ENCODE data around the gene SMC3. TPM values are rescaled to one million over a fixed set of nuclear protein-coding genes. Genes with fewer than 3 reads are reported as not detected.
"Not testable (repeated sequence)": the region's sequence is repeated elsewhere in the genome, so short reads cannot be mapped to it uniquely, and the experiment has no call there.

Gene SMC3
- total RNA-seq, 1 donor from 2014 or later = 20.9 TPM

GRCh38 chr10:110601581-110601980, 34.1 kb downstream of the SMC3 start:
- Histone ChIP-seq H3K4me1 (no peaks in the 10 kb centered on the region), H3K9me3 (replicated peaks) (no peaks in the 10 kb centered on the region), H3K36me3 (peaks cover 97% of the 10 kb centered on the region), H3K27me3 (ENCODE audit: low read depth) (no peaks in the 10 kb centered on the region), H3K4me3 (no peak overlapping the region), H3K27ac (replicated peaks) (no peak overlapping the region)
- TF ChIP-seq, protein P1, sequence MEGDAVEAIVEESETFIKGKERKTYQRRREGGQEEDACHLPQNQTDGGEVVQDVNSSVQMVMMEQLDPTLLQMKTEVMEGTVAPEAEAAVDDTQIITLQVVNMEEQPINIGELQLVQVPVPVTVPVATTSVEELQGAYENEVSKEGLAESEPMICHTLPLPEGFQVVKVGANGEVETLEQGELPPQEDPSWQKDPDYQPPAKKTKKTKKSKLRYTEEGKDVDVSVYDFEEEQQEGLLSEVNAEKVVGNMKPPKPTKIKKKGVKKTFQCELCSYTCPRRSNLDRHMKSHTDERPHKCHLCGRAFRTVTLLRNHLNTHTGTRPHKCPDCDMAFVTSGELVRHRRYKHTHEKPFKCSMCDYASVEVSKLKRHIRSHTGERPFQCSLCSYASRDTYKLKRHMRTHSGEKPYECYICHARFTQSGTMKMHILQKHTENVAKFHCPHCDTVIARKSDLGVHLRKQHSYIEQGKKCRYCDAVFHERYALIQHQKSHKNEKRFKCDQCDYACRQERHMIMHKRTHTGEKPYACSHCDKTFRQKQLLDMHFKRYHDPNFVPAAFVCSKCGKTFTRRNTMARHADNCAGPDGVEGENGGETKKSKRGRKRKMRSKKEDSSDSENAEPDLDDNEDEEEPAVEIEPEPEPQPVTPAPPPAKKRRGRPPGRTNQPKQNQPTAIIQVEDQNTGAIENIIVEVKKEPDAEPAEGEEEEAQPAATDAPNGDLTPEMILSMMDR (IDR thresholded peaks at IDR 0.05; ENCODE audit: borderline replicate concordance) = no peak
- no peak for DNase-seq
- intact Hi-C loops (cut with micrococcal nuclease) = loop anchor here (10.0 kb wide), 1 partner anchor 283 kb away; no protein-coding TSS in a partner anchor

- no peaks in the 10 kb centered on the region for H3K27me3 ChIP-seq (ENCODE audit: low read depth)
- no peak overlapping the region for H3K27ac ChIP-seq (replicated peaks)
- intact Hi-C loops (cut with micrococcal nuclease) = loop anchor here (10.0 kb wide), 1 partner anchor 277 kb away; no protein-coding TSS in a partner anchor
- TF ChIP-seq, protein P1 (IDR thresholded peaks at IDR 0.05; ENCODE audit: borderline replicate concordance) = no peak
- DNase-seq = no peak
- H3K4me1 ChIP-seq = peaks cover 16% of the 10 kb centered on the region
- H3K36me3 ChIP-seq = peaks cover 41% of the 10 kb centered on the region
- no peak overlapping the region for H3K4me3 ChIP-seq
- H3K9me3 ChIP-seq (replicated peaks) = no peaks in the 10 kb centered on the region
Measured at GRCh38 chr10:110608087-110608486, 40.6 kb downstream of the SMC3 start.

GRCh38 chr10:110609605-110610004, 42.1 kb downstream of the SMC3 start:
- peak overlapping the region; percentile 69 for H3K27ac ChIP-seq (replicated peaks)
- H3K4me1 ChIP-seq = peaks cover 23% of the 10 kb centered on the region
- H3K27me3 ChIP-seq (ENCODE audit: low read depth) = no peaks in the 10 kb centered on the region
- no peaks in the 10 kb centered on the region for H3K9me3 ChIP-seq (replicated peaks)
- intact Hi-C loops (cut with micrococcal nuclease) = loop anchor here (10.0 kb wide), 1 partner anchor 275 kb away; no protein-coding TSS in a partner anchor
- TF ChIP-seq, protein P1 (IDR thresholded peaks at IDR 0.05; ENCODE audit: borderline replicate concordance) = no peak
- H3K4me3 ChIP-seq = no peak overlapping the region
- H3K36me3 ChIP-seq = peaks cover 25% of the 10 kb centered on the region
- DNase-seq = no peak

- no peak for DNase-seq
- Histone ChIP-seq H3K27me3 (ENCODE audit: low read depth) (no peaks in the 10 kb centered on the region), H3K27ac (replicated peaks) (peak overlapping the region; percentile 69), H3K4me3 (no peak overlapping the region), H3K36me3 (peaks cover 18% of the 10 kb centered on the region), H3K4me1 (peaks cover 28% of the 10 kb centered on the region), H3K9me3 (replicated peaks) (no peaks in the 10 kb centered on the region)
- TF ChIP-seq, protein P1 (IDR thresholded peaks at IDR 0.05; ENCODE audit: borderline replicate concordance) = peak; percentile 85
- intact Hi-C loops (cut with micrococcal nuclease) = no loop called here
Measured at GRCh38 chr10:110610308-110610774, 42.8 kb downstream of the SMC3 start.

GRCh38 chr10:110610781-110611180, 43.3 kb downstream of the SMC3 start:
- H3K4me3 ChIP-seq; intact Hi-C loops (cut with micrococcal nuclease); H3K27me3 ChIP-seq (ENCODE audit: low read depth); H3K9me3 ChIP-seq (replicated peaks); DNase-seq: not testable (repeated sequence)
- Histone ChIP-seq H3K4me1 (peaks cover 28% of the 10 kb centered on the region), H3K36me3 (peaks cover 14% of the 10 kb centered on the region), H3K27ac (replicated peaks) (peak overlapping the region; percentile 69)

DNA sequence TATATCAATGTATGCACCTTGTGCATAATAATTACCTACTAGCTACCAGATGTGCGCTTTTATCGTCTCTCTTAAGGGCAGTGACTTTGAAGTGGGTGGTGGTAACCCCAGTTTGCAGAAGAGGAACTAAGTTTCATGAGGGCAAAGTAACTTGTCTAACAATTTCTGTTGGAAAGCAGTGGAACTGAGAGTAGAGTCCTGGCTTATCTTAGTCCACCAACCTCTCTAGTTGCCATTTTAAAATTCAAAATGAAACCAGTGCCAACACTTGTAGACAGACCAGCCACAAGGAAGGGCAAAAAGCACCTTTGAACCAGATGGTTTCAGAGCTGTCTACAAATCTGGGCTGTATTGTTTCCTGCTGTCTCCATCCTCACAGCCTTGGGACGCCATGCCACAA, 44.6 kb downstream of the SMC3 start:
- no peak overlapping the region for H3K4me3 ChIP-seq
- H3K9me3 ChIP-seq (replicated peaks) = no peaks in the 10 kb centered on the region
- no peaks in the 10 kb centered on the region for H3K27me3 ChIP-seq (ENCODE audit: low read depth)
- TF ChIP-seq, protein P1 (IDR thresholded peaks at IDR 0.05; ENCODE audit: borderline replicate concordance) = no peak
- H3K27ac ChIP-seq (replicated peaks) = no peak overlapping the region
- no peak for DNase-seq
- intact Hi-C loops (cut with micrococcal nuclease) = no loop called here
- peaks cover 5% of the 10 kb centered on the region for H3K36me3 ChIP-seq
- peaks cover 28% of the 10 kb centered on the region for H3K4me1 ChIP-seq
